GOT3 (cell line): ENCODE measurements around the gene BOLA3.
"Not testable (repeated sequence)": the region's sequence is repeated elsewhere in the genome, so short reads cannot be mapped to it uniquely, and the experiment has no call there.

ENCODE experiments used
- DNase-seq: peaks from one replicate; lab custom pipeline; 2025; ENCODE audit warnings: mixed read lengths; lab: John Stamatoyannopoulos, UW

The BOLA3 gene

DNA sequence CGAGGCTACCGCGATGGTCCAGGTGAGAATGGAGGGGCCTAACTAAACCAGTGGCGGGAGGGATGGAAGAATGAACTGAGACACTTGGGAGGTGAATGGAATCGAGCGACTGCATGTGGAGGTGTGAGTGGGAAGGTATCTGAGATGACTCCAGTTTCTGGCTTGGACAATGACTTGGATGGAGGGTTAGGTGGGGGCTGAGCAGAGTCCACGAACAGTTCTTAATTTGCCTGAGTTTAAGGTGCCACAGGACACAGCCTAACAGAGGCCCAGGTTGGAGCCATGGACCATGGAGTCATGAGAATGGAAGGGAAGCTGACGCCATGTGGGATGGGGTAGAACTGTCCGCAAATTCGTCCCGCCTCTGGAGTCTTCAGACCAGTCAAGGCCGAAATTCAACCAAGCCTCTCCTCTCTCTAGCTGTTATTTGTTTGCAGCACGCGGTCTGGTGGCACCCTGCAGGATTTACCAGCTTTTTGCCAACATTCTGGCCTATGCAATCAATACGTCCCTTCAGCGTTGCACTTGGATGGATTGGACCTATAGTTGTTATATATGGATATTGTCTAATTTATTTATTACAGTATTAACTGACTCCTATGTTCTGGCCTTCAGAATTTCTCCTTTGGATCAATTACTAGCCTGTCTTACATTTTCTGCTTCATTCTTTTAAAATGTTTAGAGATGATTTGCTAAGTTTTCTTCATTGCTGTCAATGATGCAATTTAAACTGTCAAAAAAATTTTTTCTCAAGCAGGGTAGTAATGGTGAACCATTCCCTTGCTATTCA lies 940 bp upstream of the BOLA3 start:
- DNase-seq, result no peak

- no peak for DNase-seq
These were observed 584 bp downstream of the BOLA3 start for GRCh38 chr2:74146929-74147726.

DNA sequence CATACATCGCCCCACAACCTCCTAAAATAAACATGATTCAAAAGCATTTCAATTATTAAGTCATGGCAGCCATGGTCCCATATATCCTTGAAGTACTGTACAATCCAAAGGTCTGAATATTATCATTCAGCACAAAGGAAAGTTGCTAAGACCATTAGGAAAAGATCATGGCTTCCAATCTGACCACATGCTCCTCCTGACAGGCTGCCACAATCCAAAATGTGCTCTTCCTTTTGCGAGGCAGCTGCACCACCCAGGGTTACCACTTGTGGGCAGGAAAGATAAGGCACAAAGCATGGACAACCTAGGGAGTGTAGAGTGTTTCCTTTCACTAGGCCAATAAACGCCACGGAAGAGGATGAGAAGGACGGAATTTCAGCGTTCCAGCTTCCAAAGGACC lies 5.4 kb downstream of the BOLA3 start:
- DNase-seq, result no peak

DNA sequence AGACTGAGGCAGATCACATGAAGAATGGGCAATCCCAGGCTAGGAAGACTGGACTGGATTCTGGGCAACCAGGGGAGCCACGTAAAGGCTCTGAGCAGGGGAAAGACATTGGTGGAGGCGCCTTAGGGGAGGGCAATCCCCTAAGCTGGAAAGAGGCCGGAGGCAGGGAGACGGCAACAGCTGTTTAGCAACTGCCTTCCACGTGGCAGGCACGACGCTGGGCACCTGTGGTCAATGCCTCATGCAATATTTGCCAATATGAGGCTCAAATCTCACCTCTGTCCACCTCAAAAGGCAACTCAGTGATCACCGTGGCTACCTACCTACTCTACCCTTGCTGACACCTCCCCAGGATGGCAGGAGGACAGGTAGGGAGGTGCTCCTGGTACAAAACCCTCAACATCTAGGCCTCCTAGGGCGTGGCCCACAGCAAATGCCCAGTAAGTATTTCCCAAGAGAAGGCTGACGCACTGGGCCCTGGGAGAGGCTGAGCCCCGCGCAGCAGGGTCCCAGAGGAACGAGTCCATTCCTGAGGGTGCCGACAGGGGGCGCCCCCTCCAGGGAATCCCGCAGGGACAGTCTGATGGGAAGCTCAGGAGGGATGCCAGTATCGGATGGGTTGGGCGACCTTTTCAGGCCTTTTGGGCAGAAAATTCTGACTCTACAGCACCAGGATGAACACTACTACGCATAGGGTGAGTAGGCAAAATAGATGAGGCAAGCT lies 8.9 kb downstream of the BOLA3 start:
- DNase-seq, result no peak

GRCh38 chr2:74137651-74138599 lies 9.8 kb downstream of the BOLA3 start:
- DNase-seq, result no peak

DNA sequence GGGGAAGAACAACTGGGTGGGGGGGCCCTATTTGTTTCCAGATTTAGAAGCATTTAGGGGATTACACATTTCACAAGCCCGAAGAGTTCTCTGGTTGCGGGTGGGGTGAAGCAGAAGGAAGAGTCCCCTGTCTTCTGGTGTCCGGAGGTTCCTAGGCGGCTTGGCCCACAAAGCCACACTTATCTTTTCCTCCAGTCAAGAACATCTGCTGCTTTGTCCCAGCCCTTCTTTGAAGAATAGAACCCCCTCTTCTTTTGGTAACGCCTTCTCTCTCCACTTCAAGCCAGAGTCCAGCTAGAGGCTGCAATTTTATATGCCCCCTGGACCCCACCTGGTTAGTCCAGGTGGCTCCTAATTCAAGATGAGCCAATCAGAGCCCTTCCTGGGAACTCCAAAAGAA lies 15.8 kb downstream of the BOLA3 start:
- no peak for DNase-seq

- no peak for DNase-seq
These were observed 17.3 kb downstream of the BOLA3 start for GRCh38 chr2:74130211-74130995.

- DNase-seq, result no peak
These were observed 19.5 kb downstream of the BOLA3 start for GRCh38 chr2:74128206-74128605.

GRCh38 chr2:74123955-74124354 lies 23.8 kb downstream of the BOLA3 start:
- DNase-seq, result not testable (repeated sequence)

DNA sequence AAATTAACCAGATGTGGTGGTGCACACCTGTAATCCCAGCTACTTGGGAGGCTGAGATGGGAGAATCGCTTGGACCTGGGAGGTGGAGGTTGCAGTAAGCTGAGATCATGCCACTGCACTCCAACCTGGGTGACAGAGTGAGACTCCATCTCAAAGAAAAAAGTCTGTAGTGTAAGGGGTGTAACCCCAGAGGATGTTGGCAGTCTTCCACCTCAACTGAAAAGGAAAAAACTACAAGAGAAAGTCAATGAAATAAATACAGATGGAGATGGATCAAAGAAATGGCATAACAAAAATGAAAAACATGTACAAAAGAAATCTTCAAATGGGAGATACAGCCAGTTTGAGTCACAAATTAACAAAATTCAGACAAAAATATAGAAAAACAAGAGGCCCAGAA lies 25.9 kb downstream of the BOLA3 start:
- not testable (repeated sequence) for DNase-seq

DNA sequence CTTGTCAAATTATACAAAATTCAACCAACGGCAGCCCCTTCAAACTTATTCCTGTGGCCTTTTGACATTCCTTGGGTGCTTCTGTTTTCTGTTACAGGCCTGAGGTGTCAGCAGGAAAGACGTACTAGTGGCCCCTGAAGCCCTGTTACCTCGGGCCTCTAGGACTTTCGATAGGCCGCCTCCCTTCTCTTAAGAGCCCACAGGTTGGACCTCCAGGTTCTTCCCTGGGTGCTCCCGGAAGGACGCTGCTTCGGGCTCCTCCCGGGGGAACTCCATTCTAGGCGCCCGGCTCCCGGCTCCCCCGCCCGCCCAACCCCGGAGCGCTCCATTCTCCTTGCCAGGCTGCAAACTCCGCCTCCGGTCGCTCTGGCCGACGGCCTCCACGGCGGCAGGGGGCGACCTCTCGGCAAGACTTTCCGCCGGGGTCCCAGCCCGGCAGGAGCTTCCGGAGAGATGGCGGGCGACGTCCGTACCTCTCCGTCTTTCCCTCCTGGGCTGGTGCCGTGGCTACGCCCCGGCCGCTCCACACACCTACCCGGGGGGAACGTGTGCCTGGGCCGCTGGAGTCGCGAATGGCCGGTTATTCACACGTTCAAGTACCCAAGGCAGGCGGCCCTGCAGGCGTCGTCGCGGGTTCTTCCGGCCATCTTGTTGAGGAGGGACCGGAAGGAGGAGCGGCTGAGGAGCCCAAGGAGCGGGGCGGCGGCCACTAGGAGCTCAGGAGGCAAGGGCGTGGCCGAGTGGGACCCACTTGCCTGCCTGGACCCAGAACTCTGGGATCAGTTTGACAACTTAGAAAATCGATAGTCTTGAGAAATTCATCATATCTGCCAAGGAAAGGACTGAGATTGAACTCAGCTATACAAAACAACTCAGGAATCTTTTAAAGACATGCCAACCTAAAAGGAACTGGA lies 27.5 kb downstream of the BOLA3 start:
- DNase-seq, result peak; percentile 50

- no peak for DNase-seq
These were observed 28.4 kb downstream of the BOLA3 start for GRCh38 chr2:74119339-74119738.

DNA sequence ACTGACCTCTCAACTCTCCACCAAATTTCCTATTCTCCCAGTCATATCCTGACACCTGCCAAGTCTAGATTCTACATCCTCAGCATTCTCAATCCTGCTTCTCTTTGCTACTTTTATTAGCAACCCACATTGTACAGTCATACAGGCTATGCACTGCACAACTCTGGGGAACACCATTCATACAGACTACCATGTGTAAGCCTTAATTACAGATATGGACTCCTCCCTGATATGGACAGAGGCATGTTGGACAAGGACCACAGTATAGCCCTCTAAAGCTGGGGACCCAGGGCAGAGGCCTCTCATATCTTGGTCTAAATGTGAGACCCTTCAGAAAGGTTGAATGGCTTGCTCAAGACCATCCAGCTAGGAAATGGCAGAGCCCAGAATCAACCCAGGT lies 36.3 kb downstream of the BOLA3 start:
- no peak for DNase-seq

DNA sequence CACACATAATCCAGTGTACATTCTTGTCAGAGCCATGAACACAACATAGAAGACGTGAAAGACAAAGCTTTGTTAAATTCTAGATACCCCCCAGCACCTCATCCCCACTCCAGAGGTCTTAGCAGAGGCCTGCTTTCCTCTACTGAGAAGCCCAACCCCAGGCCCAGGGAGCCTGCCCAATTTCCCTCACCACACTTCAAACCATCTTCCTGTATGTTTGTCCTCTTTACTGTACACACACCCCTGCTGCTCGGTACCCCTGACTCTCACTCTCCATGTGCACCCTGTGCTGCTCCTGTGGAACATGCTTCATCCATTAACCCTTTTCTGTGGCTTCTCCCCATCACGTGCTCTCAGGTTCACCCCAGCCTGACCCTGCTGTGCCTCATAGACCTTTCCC lies 37.2 kb downstream of the BOLA3 start:
- DNase-seq, result no peak

- no peak for DNase-seq
These were observed 38.2 kb downstream of the BOLA3 start for GRCh38 chr2:74109551-74109950.

GRCh38 chr2:74107071-74107470 lies 40.6 kb downstream of the BOLA3 start:
- DNase-seq, result no peak

GRCh38 chr2:74105413-74105812 lies 42.3 kb downstream of the BOLA3 start:
- no peak for DNase-seq

DNA sequence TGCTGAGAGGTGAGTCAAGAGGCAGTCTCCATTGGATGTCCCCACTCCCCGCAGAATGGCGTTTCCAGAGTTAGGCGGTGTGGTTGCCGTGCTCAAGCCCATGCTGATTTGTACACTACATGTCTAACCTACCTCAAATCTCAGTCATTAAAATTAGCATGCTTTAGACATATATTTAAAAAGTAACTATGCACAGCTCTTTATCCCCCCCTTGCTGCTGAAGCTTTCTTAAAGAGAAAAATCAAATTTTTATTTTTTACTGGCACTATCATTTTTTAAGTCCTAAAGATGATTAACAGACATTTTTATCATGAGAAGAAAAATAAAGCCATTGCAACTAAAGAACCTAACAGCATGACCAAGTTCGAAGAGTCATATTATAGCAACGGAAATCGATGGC lies 42.9 kb downstream of the BOLA3 start:
- DNase-seq, result no peak

DNA sequence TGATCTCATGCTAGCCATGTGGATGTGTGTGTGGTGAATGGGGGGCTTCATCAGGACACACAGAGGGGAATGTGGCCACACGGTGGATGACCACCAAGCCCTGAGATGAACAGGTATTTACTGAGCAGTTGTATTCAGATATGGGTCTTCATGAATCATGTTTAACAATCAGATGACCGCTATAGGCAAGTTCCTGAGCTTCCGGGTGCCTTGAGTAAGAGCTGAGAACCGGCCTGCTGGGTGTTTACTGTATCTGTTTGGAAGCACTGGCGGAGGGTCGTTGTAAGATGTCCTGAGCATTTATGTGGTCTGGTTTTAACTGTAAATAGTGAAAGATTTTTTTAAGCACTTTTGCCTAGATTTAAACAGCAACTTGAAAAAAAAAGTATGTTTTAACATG lies 43.9 kb downstream of the BOLA3 start:
- no peak for DNase-seq

- no peak for DNase-seq
These were observed 45.2 kb downstream of the BOLA3 start for GRCh38 chr2:74102516-74102915.
